HG03571 (cell line): ENCODE data around the gene KATNAL2.

ENCODE experiments used
- ATAC-seq: cut with Tn5 transposase; IDR thresholded peaks from one replicate; pipeline ENCODE4 v1.9.1; 2021; ENCODE audit not compliant: unreplicated experiment

KATNAL2 gene

GRCh38 chr18:47110492-47111274 is 193.3 kb downstream of the KATNAL2 start:
- ATAC-seq, result no peak

- no peak for ATAC-seq
These were observed 196.6 kb downstream of the KATNAL2 start for GRCh38 chr18:47113796-47114540.

GRCh38 chr18:47115205-47115604 is 197.8 kb downstream of the KATNAL2 start:
- no peak for ATAC-seq

GRCh38 chr18:47118981-47119380 is 201.6 kb downstream of the KATNAL2 start:
- no peak for ATAC-seq

GRCh38 chr18:47120428-47120827 is 203.0 kb downstream of the KATNAL2 start:
- peak; percentile 92 for ATAC-seq

DNA sequence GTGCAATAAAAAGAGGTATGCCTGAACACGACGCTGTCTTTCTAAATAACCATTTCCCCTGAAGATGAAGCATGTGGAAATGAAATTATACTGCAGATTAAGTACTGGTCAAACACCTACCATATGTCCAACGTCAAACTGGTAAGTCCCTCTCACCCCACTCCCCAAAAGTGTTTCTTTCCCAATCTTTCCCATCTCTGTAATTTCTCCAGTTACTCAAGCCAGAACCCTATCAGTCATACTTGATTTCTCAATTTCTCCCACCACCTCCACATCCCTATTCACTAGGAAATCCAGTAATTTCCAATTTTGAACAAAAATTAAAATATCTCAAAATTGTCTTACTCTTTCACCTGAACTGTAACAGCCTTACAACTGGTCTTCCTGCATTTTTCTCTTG is 203.7 kb downstream of the KATNAL2 start:
- ATAC-seq, result no peak

GRCh38 chr18:47141289-47141688 is 223.9 kb downstream of the KATNAL2 start:
- ATAC-seq, result no peak

GRCh38 chr18:47143153-47143552 is 225.8 kb downstream of the KATNAL2 start:
- ATAC-seq, result no peak

DNA sequence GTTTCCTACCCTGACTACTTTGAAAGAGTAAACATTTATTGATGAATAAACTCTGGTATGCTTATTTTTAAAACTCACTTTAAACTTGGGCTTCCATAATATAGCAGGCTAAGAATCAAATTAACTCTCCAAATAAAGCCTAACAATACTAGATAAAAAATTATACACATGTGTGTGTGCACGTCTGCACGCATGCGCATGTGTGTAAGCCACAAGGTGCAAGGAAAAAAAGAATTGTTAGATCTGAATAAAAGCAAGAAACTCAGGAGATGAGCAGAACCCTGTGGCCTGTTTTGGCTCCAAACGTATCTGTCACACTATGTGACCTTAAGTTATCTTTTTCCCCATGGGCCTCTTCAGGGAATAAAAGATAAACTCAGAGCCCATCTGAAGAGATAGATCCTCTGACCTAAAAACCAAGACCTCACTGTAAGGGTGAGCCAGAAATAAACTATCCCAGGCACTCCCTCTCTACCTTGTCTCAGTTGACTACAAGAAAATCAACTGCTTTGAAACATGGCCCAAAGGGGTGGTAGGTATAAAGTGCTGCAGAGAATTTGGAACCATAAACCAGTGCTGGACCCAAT is 226.6 kb downstream of the KATNAL2 start:
- no peak for ATAC-seq

DNA sequence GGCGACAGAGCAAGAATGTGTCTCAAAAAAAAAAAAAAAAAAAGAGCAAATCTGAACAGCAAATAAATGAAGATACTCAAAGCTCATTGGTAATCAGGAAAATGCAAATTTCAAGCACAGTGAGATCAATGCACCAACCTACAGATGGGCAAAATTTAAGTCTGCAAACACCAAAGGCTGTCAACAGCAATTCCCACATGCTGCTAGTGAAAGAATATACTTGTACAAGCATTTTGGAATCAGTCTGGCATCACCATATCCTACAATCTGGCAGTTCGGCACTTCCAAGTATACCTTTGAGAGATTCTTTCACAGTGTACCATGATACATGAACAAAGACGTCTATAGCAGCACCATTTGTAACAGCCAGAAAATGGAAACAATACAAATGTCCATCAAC is 228.8 kb downstream of the KATNAL2 start:
- no peak for ATAC-seq

DNA sequence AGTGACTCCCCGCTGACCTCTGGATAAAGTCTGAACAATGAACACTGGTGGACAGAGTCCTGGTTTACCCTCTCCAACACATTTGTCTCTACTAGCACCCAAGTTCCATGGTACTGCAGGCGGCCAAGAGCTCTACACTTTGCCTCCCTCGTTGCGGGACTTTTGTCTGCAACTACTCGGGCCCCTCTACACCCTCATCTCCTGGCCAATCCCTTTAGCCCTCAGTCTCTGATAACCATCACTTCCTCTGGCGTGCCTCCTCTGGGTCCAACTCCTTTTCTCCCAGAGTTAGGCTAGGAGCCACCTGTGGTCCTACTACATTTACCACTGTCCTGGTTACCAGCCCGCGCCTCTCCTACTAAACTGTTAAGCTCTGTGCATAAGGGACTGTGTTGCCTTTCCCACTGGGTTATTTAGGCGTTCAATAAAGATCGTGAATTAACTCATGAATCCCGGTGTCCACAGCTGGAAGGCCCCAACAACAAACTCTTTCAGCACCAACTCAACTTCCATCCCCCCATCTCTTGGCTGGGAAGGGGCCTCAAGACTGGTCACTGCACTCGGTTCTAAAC is 232.1 kb downstream of the KATNAL2 start:
- no peak for ATAC-seq

- peak; percentile 89 for ATAC-seq
These were observed 232.8 kb downstream of the KATNAL2 start, which contains the start of gene HDHD2 for GRCh38 chr18:47150029-47150823. TSS of gene HDHD2 (minus strand) at chr18:47150500. CDS start at chr18:47136439, 14,061 bp downstream.

DNA sequence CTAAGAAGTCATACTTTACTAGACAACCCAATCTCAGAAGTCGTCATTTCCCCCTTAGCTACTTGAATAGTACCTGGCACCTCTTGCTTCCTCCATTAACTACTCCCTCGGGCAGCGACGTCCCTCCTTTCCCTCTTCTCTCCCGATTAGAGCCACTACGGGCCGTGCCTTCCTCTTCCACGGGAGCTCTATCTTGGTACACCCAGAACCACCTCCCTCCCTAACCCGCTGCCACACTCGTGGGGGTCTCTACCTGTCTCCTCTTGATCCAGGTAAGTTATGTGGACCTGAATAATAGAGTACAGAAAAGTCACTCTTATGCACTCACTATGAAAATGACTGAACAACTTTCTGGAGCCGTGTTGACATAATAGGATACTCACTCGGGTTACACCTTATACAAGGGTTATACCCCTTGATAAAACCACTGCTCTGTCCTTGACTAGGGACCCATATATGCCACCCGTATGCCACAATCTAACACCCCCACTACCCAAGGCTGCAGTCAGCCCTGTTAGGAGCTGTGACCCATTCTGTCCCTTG is 233.5 kb downstream of the KATNAL2 start:
- peak; percentile 8 for ATAC-seq

DNA sequence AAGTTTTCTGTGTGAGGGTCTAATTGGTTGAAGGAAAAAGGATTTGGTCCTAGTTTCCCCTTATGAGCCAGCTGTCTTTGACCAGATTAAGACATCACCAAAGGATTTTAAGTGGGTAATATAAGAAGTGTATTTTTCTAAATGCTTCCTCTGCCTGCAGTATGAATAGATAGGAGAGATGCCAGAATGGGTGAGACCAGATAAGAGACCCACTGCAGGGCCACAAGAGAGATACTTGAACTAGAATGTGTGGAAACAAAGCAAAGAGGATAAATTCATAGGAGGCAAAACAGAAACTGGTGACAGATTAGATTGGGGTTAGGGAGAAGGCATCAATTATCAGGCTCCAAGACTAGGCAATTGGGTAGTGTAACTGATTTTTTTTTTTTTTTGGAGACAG is 234.0 kb downstream of the KATNAL2 start:
- ATAC-seq, result no peak
